H1 (cell line): ENCODE data around the gene RABL6. TPM values are rescaled to one million over a fixed set of nuclear protein-coding genes. Genes with fewer than 3 reads are reported as not detected.

Source experiments
- CTCF ChIA-PET: fragments of 300-600 bp; sonication (Branson Sonifier 250); formaldehyde crosslinking; loops from one replicate; lab custom pipeline; 2021; ENCODE audit not compliant: partially characterized antibody; lab: Charles Lee
- POLR2A ChIA-PET: fragments of 300-600 bp; sonication (Branson Sonifier 250); formaldehyde crosslinking; loops from one replicate; lab custom pipeline; 2021; ENCODE audit warnings: inconsistent platforms; ENCODE audit not compliant: partially characterized antibody; lab: Charles Lee
- DNase-seq, 2 experiments: peaks; one replicate each; pipeline versions ENCODE4 v3.0.0 to v3.0.0-alpha.2; 2010 to 2022; ENCODE audit warnings: low spot score in 2 of 2, low read depth in 1 of 2, mixed read lengths in 1 of 2
- FAIRE-seq: peaks from 2 replicates; lab custom pipeline; 2011; peaks lifted over from hg19 to GRCh38; lab: Jason Lieb, UNC
- H2AFZ ChIP-seq: 2 replicates; pipeline ENCODE4 v1.8.1; 2012; ENCODE audit warnings: low read length, inconsistent platforms
- H2AK5ac ChIP-seq: 2 replicates; pipeline ENCODE4 v1.6.1; 2013; ENCODE audit warnings: low read depth, low read length
- H2BK120ac ChIP-seq: replicated peaks from 2 replicates; pipeline ENCODE3; 2013; ENCODE audit warnings: low read depth, low read length, inconsistent platforms
- H2BK12ac ChIP-seq: 2 replicates; pipeline ENCODE4 v1.6.1; 2013; ENCODE audit warnings: low read depth, low read length
- H2BK15ac ChIP-seq: 2 replicates; pipeline ENCODE4 v1.6.1; 2013; ENCODE audit warnings: low read length
- H2BK20ac ChIP-seq: 2 replicates; pipeline ENCODE4 v1.6.1; 2013; ENCODE audit warnings: low read length
- H2BK5ac ChIP-seq: 2 replicates; pipeline ENCODE4 v1.6.1; 2013; ENCODE audit warnings: low read depth, low read length
- H3K14ac ChIP-seq: 2 replicates; pipeline ENCODE4 v1.6.1; 2013; ENCODE audit warnings: inconsistent platforms; ENCODE audit not compliant: insufficient read length
- H3K18ac ChIP-seq: 2 replicates; pipeline ENCODE4 v1.6.1; 2013; ENCODE audit warnings: low read length; ENCODE audit errors: extremely low read depth
- H3K23ac ChIP-seq: 2 replicates; pipeline ENCODE4 v1.6.1; 2013; ENCODE audit warnings: inconsistent platforms; ENCODE audit not compliant: insufficient read length
- H3K23me2 ChIP-seq: 2 replicates; pipeline ENCODE4 v1.6.1; 2013; ENCODE audit warnings: low read depth, low read length
- H3K27ac ChIP-seq: 2 replicates; pipeline ENCODE4 v1.6.1; 2011; ENCODE audit warnings: low read depth, low read length, inconsistent platforms
- H3K27me3 ChIP-seq, 4 experiments: replicated peaks in 1 of 4; 1 replicate in 1 of 4; 2 replicates in 3 of 4; pipeline versions ENCODE4 v1.6.1 to v1.8.1; 2011 to 2013; ENCODE audit warnings: low read length in 3 of 4, mild to moderate bottlenecking in 3 of 4, inconsistent platforms in 2 of 4, mixed read lengths in 2 of 4, moderate library complexity in 1 of 4; ENCODE audit not compliant: control insufficient read depth in 3 of 4, insufficient read depth in 3 of 4; ENCODE audit errors: extremely low read depth in 1 of 4
- H3K36me3 ChIP-seq, 4 experiments: 2 replicates each; pipeline versions ENCODE4 v1.6.1 to v1.8.1; 2011 to 2013; ENCODE audit warnings: mild to moderate bottlenecking in 4 of 4, low read length in 3 of 4, moderate library complexity in 2 of 4, control low read depth in 1 of 4, inconsistent platforms in 1 of 4; ENCODE audit not compliant: insufficient read depth in 4 of 4, control insufficient read depth in 2 of 4
- H3K4ac ChIP-seq: replicated peaks from 2 replicates; pipeline ENCODE3; 2013; ENCODE audit warnings: low read length, low read depth, mixed read lengths, inconsistent platforms; ENCODE audit not compliant: insufficient read length
- H3K4me1 ChIP-seq, 4 experiments: replicated peaks in 1 of 4; 1 replicate in 1 of 4; 2 replicates in 3 of 4; pipeline versions ENCODE4 v1.6.1 to v1.8.1; 2011 to 2013; ENCODE audit warnings: low read length in 3 of 4, inconsistent platforms in 2 of 4, mixed read lengths in 1 of 4; ENCODE audit not compliant: insufficient read depth in 4 of 4, control insufficient read depth in 3 of 4
- H3K4me2 ChIP-seq, 2 experiments: 2 replicates each; pipeline versions ENCODE4 v1.6.1 to v1.8.1; 2011 to 2013; ENCODE audit warnings: low read depth in 2 of 2, low read length in 2 of 2, control low read depth in 1 of 2, inconsistent platforms in 1 of 2, mild to moderate bottlenecking in 1 of 2; ENCODE audit not compliant: insufficient read depth in 1 of 2
- H3K4me3 ChIP-seq, 4 experiments: fragments of 200-600, 300-600 bp in 1 of 4; sonication (generic), shearing (Covaris generic), sonication (Bioruptor Twin) in 1 of 4; 2 replicates each; pipeline versions ENCODE4 v1.5.1 to v1.8.1; 2011 to 2016; ENCODE audit warnings: low read length in 4 of 4, low read depth in 3 of 4, control low read depth in 2 of 4, inconsistent platforms in 2 of 4, mild to moderate bottlenecking in 2 of 4, mixed read lengths in 1 of 4, moderate library complexity in 1 of 4; ENCODE audit not compliant: insufficient read depth in 2 of 4; ENCODE audit errors: extremely low read depth in 1 of 4
- H3K56ac ChIP-seq: replicated peaks from 2 replicates; pipeline ENCODE3; 2013; ENCODE audit warnings: low read depth, mild to moderate bottlenecking, mixed read lengths, low read length, inconsistent platforms; ENCODE audit not compliant: insufficient read length
- H3K79me1 ChIP-seq: 2 replicates; pipeline ENCODE4 v1.6.1; 2013; ENCODE audit warnings: low read depth, low read length, control low read depth
- H3K79me2 ChIP-seq, 2 experiments: 2 replicates each; pipeline versions ENCODE4 v1.6.1 to v1.8.1; 2012 to 2013; ENCODE audit warnings: low read length in 2 of 2, mild to moderate bottlenecking in 2 of 2, inconsistent platforms in 1 of 2; ENCODE audit not compliant: insufficient read depth in 2 of 2, control insufficient read depth in 1 of 2
- H3K9ac ChIP-seq, 4 experiments: replicated peaks in 1 of 4; 1 replicate in 1 of 4; 2 replicates in 3 of 4; pipeline versions ENCODE4 v1.6.1 to v1.8.1; 2011 to 2013; ENCODE audit warnings: low read depth in 3 of 4, low read length in 3 of 4, control low read depth in 2 of 4, mild to moderate bottlenecking in 2 of 4, moderate library complexity in 2 of 4, inconsistent platforms in 1 of 4; ENCODE audit errors: extremely low read depth in 1 of 4
- H3K9me3 ChIP-seq, 2 experiments: 2 replicates each; pipeline versions ENCODE4 v1.6.1 to v1.8.1; 2012 to 2013; ENCODE audit warnings: mild to moderate bottlenecking in 2 of 2, moderate library complexity in 2 of 2, control low read depth in 1 of 2, inconsistent platforms in 1 of 2, low read depth in 1 of 2, low read length in 1 of 2, mixed read lengths in 1 of 2; ENCODE audit not compliant: insufficient read depth in 2 of 2
- H4K20me1 ChIP-seq, 2 experiments: replicated peaks in 1 of 2; 2 replicates each; pipeline versions ENCODE3 to v1.8.1; 2011 to 2013; ENCODE audit warnings: inconsistent platforms in 2 of 2, low read length in 2 of 2, mild to moderate bottlenecking in 1 of 2; ENCODE audit not compliant: insufficient read depth in 2 of 2, control insufficient read depth in 1 of 2
- H4K5ac ChIP-seq: 2 replicates; pipeline ENCODE4 v1.6.1; 2013; ENCODE audit warnings: low read length, low read depth, mixed read lengths, inconsistent platforms; ENCODE audit not compliant: insufficient read length
- H4K8ac ChIP-seq: 2 replicates; pipeline ENCODE4 v1.8.0; 2013; ENCODE audit warnings: mild to moderate bottlenecking, moderate library complexity, low read length, inconsistent platforms; ENCODE audit not compliant: insufficient read depth; ENCODE audit errors: extremely low read depth
- H4K91ac ChIP-seq: replicated peaks from 2 replicates; pipeline ENCODE3; 2013; ENCODE audit warnings: low read length, mixed read lengths, inconsistent platforms; ENCODE audit not compliant: insufficient read length
- ATF3 ChIP-seq: IDR thresholded peaks from 2 replicates; pipeline ENCODE4 v1.6.1; 2011; ENCODE audit warnings: low read depth, mild to moderate bottlenecking, low read length; ENCODE audit not compliant: insufficient read depth
- BACH1 ChIP-seq: IDR thresholded peaks from 2 replicates; pipeline ENCODE4 v1.6.1; 2012; ENCODE audit warnings: low read length, improper control_type of control experiment
- BRCA1 ChIP-seq: IDR thresholded peaks from 2 replicates; pipeline ENCODE4 v1.6.1; 2012; ENCODE audit warnings: low read depth, low read length, improper control_type of control experiment
- FOSL1 ChIP-seq: IDR thresholded peaks from 2 replicates; pipeline ENCODE4 v1.6.1; 2011; ENCODE audit warnings: mild to moderate bottlenecking, low read depth, low read length, moderate library complexity; ENCODE audit not compliant: insufficient read depth
- HDAC2 ChIP-seq, 2 experiments: fragments of 300-600 bp in 1 of 2; sonication (generic) in 1 of 2; IDR thresholded peaks; 2 replicates each; pipeline ENCODE4 v1.6.1; 2011 to 2012; ENCODE audit warnings: low read depth in 2 of 2, low read length in 2 of 2, mild to moderate bottlenecking in 2 of 2, moderate library complexity in 2 of 2, borderline replicate concordance in 1 of 2, inconsistent platforms in 1 of 2
- JUN ChIP-seq: IDR thresholded peaks from 2 replicates; pipeline ENCODE4 v1.6.1; 2011; ENCODE audit warnings: low read depth, mild to moderate bottlenecking, improper control_type of control experiment, low read length
- JUND ChIP-seq: IDR thresholded peaks from 2 replicates; pipeline ENCODE4 v1.6.1; 2011; ENCODE audit warnings: mild to moderate bottlenecking, improper control_type of control experiment, low read length
- KDM1A ChIP-seq: fragments of 200-600, 300-600 bp; sonication (generic); IDR thresholded peaks from 2 replicates; pipeline ENCODE4 v1.7.1; 2016; ENCODE audit warnings: mild to moderate bottlenecking, low read length, borderline replicate concordance
- POLR2AphosphoS5 ChIP-seq: IDR thresholded peaks from 2 replicates; pipeline ENCODE4 v1.6.1; 2011; ENCODE audit warnings: low read depth, low read length
- SIN3A ChIP-seq, 2 experiments: IDR thresholded peaks in 1 of 2; conservative IDR thresholded peaks in 1 of 2; 2 replicates each; pipeline ENCODE4 v1.6.1; 2011 to 2012; ENCODE audit warnings: low read length in 2 of 2, improper control_type of control experiment in 1 of 2, low read depth in 1 of 2, mild to moderate bottlenecking in 1 of 2
- TCF12 ChIP-seq: IDR thresholded peaks from 2 replicates; pipeline ENCODE4 v1.6.1; 2011; ENCODE audit warnings: low read depth, mild to moderate bottlenecking, low read length
- TEAD4 ChIP-seq: IDR thresholded peaks from 2 replicates; pipeline ENCODE4 v1.6.1; 2012; ENCODE audit warnings: low read depth, low read length, inconsistent platforms, mixed read lengths
- USF2 ChIP-seq: IDR thresholded peaks from 2 replicates; pipeline ENCODE4 v1.6.1; 2011; ENCODE audit warnings: low read length, improper control_type of control experiment
- WGBS, 2 experiments: shearing (Covaris generic) in 1 of 2; methylation state at CpG; one replicate each; pipeline versions ENCODE4 v1.1.6 to v1.1.7; 2013 to 2015; ENCODE audit warnings: low lambda C conversion rate in 2 of 2, mixed read lengths in 2 of 2, inconsistent platforms in 1 of 2, low coverage in 1 of 2, missing lambda C conversion rate in 1 of 2; ENCODE audit not compliant: insufficient replicate concordance in 2 of 2, insufficient coverage in 1 of 2, insufficient read length in 1 of 2; ENCODE audit errors: extremely low coverage in 1 of 2, missing lambda C conversion rate in 1 of 2; 5-methylcytosine and 5-hydroxymethylcytosine counted together
- polyA plus RNA-seq, 7 experiments: library from polyadenylated mRNA; depleted of rRNA in 3 of 7; stranded (reverse) in 5 of 7; unstranded in 2 of 7; fragments of >200 nt in 5 of 7; fragments of 200-250 nt in 2 of 7; gene quantifications; 1 replicate in 5 of 7; 2 replicates in 1 of 7; 4 replicates in 1 of 7; pipeline versions ENCODE4 v1.2.1 to v1.2.3, GENCODE V29; 2011 to 2013; ENCODE audit warnings: missing spikeins in 2 of 7, mixed read lengths in 2 of 7
- total RNA-seq: library from RNA; stranded (reverse); fragmentation: NEBNext Ultra II Directional; extraction: Animal tissue kit (Norgen Biotek cat#: 25700); gene quantifications from 2 replicates; pipeline ENCODE4 v1.2.1, GENCODE V29; 2021

RABL6 gene
- total and polyA plus RNA-seq, 2 of the 8 experiments (the other 6 are each of a cell fraction or from before 2014, with no cell fraction given) = 70.1 to 130 TPM

- Histone ChIP-seq H2AK5ac (no peak overlapping the region), H3K4ac (no peak overlapping the region), H2BK5ac (no peak overlapping the region), H2BK120ac (no peak overlapping the region), H3K14ac (no peak overlapping the region), H3K9ac (no peak overlapping the region), H3K23me2 (no peaks in the 10 kb centered on the region; the same call in 1 of the 2 replicates), H2AFZ (no peak overlapping the region), H3K4me2 (no peak overlapping the region), H3K36me3 (no peaks in the 10 kb centered on the region), H2BK20ac (no peak overlapping the region), H4K5ac (no peak overlapping the region), H4K8ac (no peak overlapping the region), H3K27me3 (no peaks in the 10 kb centered on the region), H3K4me3 (no peak overlapping the region), H3K9me3 (no peaks in the 10 kb centered on the region), H3K56ac (no peak overlapping the region), H2BK12ac (no peak overlapping the region), H3K79me2 (no peaks in the 10 kb centered on the region), H4K91ac (no peak overlapping the region), H3K23ac (no peak overlapping the region), H2BK15ac (no peak overlapping the region), H3K27ac (no peak overlapping the region), H3K4me1 (peaks cover 0 to 3% (median under 1%) of the 10 kb centered on the region in 4 experiments; a peak in 2 of 7 replicates), H3K18ac (no peak overlapping the region), H3K79me1 (no peaks in the 10 kb centered on the region), H4K20me1 (no peaks in the 10 kb centered on the region)
- POLR2A ChIA-PET = no interaction called here
- no peak for FAIRE-seq
- 90% methylated on average over 10 of the region's 10 CpGs; no CpG with 5 or more reads in 1 of the 2 experiments for WGBS, 2 experiments
- CTCF ChIA-PET = interaction anchor here (0.6 to 4.3 kb wide), 12 partner anchors 10 to 250 kb away, joined by 3 to 37 read pairs (median 5); partner anchors contain the start of genes AJM1 and LCN8
- no peak for DNase-seq
- TF ChIP-seq FOSL1 (no peak), ATF3 (no peak), KDM1A (no peak), TCF12 (no peak), USF2 (no peak), JUND (no peak), BACH1 (no peak), JUN (no peak), HDAC2 (IDR thresholded peaks at IDR 0.05; ENCODE audit: borderline replicate concordance in 1 of 2, low read depth in 2 of 2, low read length in 2 of 2) (no peak), SIN3A (conservative IDR thresholded peaks at IDR 0.05 in 1 of 2, IDR thresholded peaks at IDR 0.05 in 1 of 2; ENCODE audit: low read depth in 1 of 2, low read length in 2 of 2) (no peak), POLR2AphosphoS5 (no peak), BRCA1 (no peak), TEAD4 (no peak)
Observed at GRCh38 chr9:136786451-136786850, 21.3 kb upstream of the RABL6 start.
